ACHN (cell line): ENCODE measurements around the gene TLX2.
A peak's percentile ranks its signal among the peaks of the same experiment; 100 is the strongest.

ENCODE experiments used
- DNase-seq: peaks from one replicate; pipeline ENCODE4 v3.0.0-alpha.2; 2015
- in situ Hi-C: cut with HindIII; loops from 2 replicates; pipeline ENCODE4 v1.10.0; 2017; ENCODE audit warnings: low sequenced_read_pairs, low pct_ligation_motif_present, low pct_unique_long_range_greater_than_20kb

TLX2 gene

GRCh38 chr2:74493546-74493945, 20.7 kb upstream of the TLX2 start:
- no peak for DNase-seq
- in situ Hi-C loops = no loop called here

DNA sequence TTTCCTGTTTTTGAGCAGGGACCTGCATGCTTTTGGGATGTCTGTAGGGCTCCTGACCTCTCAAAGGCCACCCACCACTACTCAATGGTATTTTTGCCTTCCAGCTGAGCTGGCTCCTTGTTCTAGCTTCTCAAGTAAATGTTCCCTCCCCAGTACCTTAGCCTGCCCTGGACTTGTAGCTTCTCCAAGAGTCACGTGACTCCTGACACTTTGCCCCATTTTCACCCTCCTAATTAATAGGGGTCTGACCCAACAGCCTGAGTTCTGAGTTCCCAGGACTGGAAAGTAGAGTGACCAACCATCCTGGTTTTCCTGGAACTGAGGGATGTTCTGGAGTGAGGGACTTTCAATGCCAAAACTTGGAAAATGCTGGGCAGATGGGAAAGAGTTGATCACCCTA, 18.8 kb upstream of the TLX2 start:
- in situ Hi-C loops = no loop called here

DNA sequence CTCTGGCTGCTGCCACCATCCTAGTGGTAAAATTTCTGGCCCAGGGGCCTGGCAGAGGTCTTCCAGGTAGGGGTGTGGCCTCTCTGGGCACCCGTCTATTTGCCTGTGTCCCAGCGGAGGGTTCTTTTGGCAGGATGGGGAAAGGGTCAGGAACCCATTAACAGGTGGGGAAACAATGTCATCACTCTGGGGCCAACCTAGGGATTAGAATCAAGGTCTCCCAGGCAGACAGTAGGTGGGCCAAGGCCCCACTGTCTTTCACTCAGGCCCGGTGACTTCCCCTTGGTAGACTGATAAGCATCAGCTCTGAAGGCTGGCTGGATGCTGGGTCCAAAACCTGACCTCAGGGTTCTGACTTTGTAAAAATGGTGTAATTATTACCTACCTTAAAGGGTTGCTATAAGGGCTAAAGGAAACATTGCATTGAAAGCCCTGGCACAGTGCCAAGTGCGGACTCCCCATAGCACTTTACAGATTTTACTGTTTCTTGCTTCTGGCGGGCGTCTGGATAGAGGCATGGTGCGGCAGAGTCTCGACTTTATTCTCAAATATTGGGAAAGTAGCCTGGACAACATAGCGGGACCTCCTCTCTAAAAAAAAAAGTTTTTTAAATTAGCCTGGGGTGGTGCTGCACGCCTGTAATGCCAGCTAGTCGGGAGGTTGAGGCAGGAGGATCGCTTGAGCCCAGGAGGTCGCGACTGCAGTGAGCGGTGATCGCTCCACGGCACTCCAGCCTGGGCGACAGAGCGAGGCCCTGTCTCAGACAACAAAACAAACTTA, 17.1 kb upstream of the TLX2 start:
- DNase-seq = no peak
- in situ Hi-C loops = no loop called here

More for the DNA sequence above, 18.8 kb upstream of the TLX2 start:
- no peak for DNase-seq

DNA sequence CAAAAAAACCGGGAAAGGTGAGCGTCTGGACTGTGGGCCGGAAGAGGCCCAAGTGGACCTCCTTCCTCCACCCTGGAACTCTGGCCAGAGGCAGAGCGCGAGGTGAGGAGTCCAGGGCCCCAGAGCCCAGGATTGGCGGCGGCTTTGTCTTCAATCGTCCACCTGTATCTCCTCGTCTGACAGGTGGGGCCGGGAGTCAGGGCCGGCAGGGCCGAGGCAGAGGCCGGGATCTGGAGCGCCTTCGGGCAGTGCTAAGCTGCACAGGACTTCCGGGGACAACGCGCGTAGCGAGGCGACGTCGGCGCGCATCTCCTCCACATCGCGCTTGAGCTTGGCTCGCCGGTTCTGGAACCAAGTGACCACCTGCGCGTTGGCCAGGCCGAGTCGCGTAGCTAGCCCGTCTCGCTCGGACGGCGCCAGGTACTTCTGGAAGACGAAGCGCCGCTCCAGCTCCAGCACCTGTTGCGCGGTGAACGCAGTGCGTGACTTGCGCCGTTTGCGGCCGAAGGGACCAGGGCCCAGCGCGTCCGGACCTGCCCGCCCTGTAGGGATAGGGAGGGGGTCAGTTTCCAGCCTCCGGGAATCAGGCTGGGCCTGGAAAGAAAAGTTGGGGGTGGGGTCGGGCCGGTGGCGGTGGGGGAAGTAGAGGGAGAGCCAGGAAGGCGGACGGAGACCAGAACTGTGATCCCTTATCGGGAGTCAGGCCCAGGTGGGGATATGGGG, 16.3 kb upstream of the TLX2 start:
- in situ Hi-C loops = no loop called here
- no peak for DNase-seq

GRCh38 chr2:74498500-74499266, 15.6 kb upstream of the TLX2 start:
- DNase-seq = no peak

DNA sequence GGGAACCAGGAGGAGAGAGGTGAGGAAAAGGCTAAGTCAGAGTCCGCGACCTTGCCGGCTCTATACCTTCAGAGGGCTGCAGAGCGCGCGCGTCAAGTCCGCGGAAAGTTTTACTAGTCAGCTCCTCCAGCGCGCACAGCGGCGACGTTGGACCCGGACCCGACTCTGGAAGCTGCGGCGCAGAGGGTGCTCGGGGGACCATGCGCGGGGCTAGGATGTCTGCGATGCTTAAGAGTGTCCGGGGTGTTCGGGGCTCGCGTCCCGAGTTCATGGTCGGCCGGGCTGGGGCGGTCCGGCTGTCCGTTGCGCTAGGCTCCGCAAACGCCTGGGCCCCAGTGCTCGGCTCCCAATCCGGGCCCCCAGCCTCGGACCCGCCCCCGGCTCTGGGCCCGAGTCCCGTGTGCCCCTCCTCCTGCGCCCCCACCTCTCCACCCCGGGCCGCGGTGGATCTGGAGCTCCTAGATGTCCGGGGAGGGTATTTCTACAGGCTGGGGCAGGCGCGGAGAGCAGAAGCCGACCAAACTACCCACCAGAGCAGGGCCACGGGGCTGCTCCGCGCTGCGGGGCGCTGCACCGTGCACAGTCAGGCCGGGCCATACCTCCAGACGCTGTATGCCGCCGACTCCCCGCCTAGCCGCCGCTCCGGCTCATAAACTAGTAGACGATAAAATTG, 14.8 kb upstream of the TLX2 start, which contains the start of gene LBX2:
TSS of gene LBX2 (minus strand) at position 337 of the 673 bp plus-strand sequence. CDS start at position 271, 66 bp downstream.
- in situ Hi-C loops = no loop called here
- DNase-seq = no peak

More at GRCh38 chr2:74498500-74499266, 15.6 kb upstream of the TLX2 start:
- in situ Hi-C loops = no loop called here

DNA sequence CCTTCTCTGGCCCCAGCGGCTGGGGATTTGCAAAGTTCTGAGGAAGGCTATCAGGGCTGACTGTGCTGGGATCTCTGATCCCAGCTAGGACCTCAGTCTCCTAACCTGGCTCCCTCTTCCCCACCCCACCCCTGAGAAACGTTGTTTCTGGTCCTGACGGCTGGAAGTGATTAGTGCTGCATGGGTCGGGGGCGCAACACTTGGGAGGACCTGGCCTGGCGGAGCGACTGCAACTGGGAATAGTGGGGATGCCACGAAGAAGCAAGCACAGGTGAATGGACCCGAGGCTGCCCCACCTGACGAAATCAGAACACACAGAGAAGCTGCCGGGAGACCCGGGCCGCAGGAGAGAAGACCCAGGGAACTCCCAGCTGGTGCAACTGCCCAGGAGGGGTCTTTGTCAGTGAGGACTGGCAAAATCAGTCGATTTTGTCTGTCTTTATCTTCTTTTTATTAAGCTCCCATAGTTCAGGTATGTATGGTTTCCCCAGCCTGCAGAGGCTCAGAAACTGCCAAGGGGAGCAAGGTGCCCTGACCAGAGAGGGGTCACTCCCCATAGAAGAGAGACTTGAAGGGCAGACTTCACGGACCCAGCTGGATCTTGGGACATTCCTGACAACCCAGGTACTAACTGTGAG, 14.2 kb upstream of the TLX2 start:
- in situ Hi-C loops = no loop called here
- DNase-seq = no peak

- no peak for DNase-seq
- in situ Hi-C loops = no loop called here
Observed at GRCh38 chr2:74500578-74500946, 13.7 kb upstream of the TLX2 start.

DNA sequence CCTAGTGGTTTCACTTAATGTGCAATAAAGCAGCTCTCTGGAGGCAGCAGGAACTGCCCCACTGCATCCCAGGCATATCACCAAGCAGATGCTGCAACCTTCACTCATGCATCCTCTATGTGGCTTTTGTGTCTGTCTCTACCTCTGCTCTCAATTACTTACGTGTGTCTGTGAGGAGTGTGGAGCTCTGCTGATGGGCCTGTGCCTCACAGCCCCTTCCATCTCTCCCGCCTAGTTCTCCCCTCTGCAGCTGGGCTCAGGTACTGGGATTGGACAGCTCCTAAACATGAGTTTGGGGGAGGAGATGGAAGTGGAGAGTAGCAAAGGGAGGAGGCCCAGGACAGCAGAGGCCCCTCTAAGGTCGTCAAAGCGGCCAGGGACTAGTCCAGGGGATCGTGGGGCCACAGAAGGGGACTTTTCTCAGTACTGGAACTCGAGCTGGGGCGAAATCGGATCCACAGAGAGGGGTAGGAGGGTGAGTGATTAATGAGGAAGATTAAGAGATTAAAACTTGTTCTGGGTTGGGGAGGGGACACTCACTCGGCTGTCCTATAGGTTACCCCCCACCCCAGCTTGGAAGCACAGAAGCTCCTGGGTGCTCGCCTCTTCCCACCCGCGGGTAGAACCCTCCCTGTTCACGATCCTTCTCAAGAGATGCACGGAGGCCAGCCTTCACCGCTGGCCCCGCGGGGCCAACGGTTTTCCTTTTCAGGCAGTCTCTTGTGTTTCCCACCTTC, 12.7 kb upstream of the TLX2 start:
- DNase-seq = no peak
- in situ Hi-C loops = no loop called here

- in situ Hi-C loops = no loop called here
- peak; percentile 56 for DNase-seq
Observed at GRCh38 chr2:74502147-74502719, 12.0 kb upstream of the TLX2 start.

- in situ Hi-C loops = no loop called here
Observed at GRCh38 chr2:74502720-74503505, 11.3 kb upstream of the TLX2 start.

DNA sequence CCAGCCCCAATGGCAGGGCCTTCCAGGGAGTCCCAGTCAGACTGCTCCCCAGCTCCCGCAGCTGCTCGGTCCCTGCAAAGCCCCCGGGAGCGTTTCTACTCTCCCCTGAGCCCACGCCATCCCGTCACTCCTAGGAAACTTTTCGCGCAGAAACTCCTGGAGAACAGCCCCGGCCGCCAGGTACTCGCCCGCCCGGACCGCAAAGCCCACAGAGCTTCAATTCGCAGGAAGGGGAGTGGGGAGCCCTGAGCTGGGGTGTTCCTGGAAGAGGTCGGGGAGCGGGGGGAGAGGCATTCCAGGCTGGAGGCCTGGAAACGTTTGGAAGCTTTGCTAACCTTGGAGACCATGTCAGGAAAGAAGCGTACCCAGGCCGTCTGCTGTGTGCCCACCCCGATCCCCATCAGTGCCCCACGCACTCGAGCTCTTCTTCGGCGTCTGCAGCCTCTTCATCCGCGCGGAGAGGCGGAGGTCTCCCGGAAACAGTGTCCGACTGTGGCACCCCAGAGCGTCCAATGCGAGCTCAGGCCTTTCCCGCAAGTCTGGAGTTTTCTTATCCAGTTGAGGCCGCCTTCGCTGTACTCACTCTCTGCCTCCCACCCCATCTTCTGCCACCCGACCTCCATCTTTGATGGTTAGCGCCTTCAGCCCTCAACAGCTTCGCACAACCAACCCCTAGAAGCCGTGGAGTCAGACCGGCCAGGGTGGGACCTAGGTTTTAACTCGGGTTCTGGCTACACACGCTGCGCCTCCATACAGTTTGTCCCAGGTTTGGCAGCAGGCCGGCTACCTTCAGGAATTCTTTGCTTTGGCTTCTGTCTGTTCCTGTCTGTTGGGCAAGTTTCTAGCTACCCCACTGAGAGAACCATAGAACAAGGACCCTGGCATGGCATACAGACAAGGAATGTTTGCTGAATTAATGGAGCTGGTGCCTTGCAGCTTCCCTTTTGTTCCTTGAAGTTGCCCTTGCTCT, 10.5 kb upstream of the TLX2 start:
- no peak for DNase-seq
- in situ Hi-C loops = no loop called here

More at GRCh38 chr2:74502720-74503505, 11.3 kb upstream of the TLX2 start:
- peak; percentile 81 for DNase-seq

DNA sequence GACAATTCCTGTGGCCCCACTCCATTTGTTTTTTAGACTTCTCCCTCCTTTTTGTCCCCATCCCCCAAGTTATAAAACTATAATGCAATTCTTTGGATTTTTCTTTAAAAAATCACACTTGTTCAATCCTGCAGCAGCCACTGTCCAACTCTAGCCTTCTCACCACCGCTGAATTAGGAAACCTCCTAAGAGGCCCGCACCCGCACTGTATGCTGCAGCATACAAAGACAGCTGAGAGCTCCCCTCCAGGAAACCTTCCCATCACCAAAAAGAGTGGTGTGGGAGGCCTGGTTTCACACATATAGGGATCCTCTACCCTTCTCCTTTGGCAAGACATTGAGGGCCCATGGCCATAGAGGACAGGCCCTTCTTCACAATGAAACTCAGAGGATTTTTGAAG, 9.7 kb upstream of the TLX2 start:
- DNase-seq = no peak
- in situ Hi-C loops = no loop called here

DNA sequence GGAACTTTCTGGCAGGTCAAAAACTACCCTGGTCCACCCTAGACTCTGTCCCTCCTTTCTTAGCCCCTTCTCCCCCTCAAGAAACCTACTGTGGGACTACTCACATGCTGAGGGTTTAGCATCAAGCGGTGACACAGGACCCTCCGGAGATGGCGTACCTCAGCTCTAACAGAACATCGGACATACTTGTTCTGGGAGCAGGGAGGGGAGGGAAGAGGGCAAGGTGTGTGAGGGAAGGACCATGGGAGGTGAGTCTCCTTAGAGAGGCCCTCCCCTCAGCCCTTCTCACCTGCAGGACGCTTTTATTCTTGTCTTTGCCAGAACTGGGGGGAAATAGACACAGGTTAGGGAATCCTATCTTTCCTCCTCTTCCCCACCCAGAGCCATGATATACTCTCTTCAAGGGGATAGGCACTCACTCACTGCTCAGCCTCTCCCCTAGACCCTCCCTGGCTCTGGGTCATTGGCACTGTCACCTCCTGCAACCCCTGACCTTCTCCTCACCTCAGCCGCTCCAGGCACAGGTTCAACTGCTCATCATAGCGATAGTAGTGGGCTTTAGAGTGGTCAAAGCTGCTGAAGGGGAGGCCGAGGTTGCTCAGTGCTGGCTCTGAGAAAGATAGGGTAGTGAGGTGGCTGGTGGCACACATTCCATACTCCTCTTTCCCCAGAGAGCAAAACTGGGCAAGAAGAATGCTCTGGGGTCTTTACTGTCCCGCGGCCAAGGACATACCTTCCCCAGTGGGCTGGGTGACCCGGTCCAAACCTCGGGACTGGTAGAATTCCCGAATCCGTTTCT, 8.6 kb upstream of the TLX2 start:
- in situ Hi-C loops = no loop called here
- no peak for DNase-seq
